OCI-LY1 (cell line): ENCODE data around the gene SLC5A5.
A peak's percentile ranks its signal among the peaks of the same experiment; 100 is the strongest.

Experiments used
- H2AFZ ChIP-seq: fragments of 200-600 bp; sonication (generic), shearing (Covaris generic); 2 replicates; pipeline ENCODE4 v1.6.0; 2014; ENCODE audit warnings: antibody characterized with exemption, mild to moderate bottlenecking, low read length
- H3F3A ChIP-seq: fragments of 200-600 bp; sonication (generic), shearing (Covaris generic); 2 replicates; pipeline ENCODE4 v1.6.0; 2014; ENCODE audit warnings: mild to moderate bottlenecking, antibody characterized with exemption, low read length, moderate library complexity; ENCODE audit not compliant: insufficient read depth
- H3K27ac ChIP-seq: fragments of 200-600 bp; sonication (generic); 2 replicates; pipeline ENCODE4 v1.5.1; 2014; ENCODE audit warnings: low read length, mixed run types, mild to moderate bottlenecking, low read depth; ENCODE audit not compliant: poor library complexity, severe bottlenecking
- H3K27me3 ChIP-seq: fragments of 200-600 bp; sonication (generic); 2 replicates; pipeline ENCODE4 v1.6.0; 2014; ENCODE audit warnings: antibody characterized with exemption, mild to moderate bottlenecking, low read length, moderate library complexity; ENCODE audit not compliant: insufficient read depth
- H3K36me3 ChIP-seq: fragments of 200-600 bp; sonication (generic); 2 replicates; pipeline ENCODE4 v1.6.1; 2014; ENCODE audit warnings: mild to moderate bottlenecking, antibody characterized with exemption, low read length, moderate library complexity, mixed read lengths; ENCODE audit not compliant: insufficient read depth
- H3K4me1 ChIP-seq: fragments of 200-600 bp; sonication (generic); 2 replicates; pipeline ENCODE4 v1.5.1; 2014; ENCODE audit warnings: mild to moderate bottlenecking, low read length, moderate library complexity; ENCODE audit not compliant: insufficient read depth, severe bottlenecking
- H3K4me2 ChIP-seq: fragments of 200-600 bp; sonication (generic), shearing (Covaris generic); 2 replicates; pipeline ENCODE4 v1.6.1; 2014; ENCODE audit warnings: low read length
- H3K4me3 ChIP-seq: fragments of 200-600 bp; sonication (generic); 2 replicates; pipeline ENCODE4 v1.5.1; 2014; ENCODE audit warnings: low read length, low read depth, mild to moderate bottlenecking, mixed read lengths; ENCODE audit not compliant: poor library complexity, severe bottlenecking
- H3K79me2 ChIP-seq: fragments of 200-600 bp; shearing (Covaris generic); 2 replicates; pipeline ENCODE4 v1.6.1; 2016; ENCODE audit warnings: mixed run types, low read length, mixed read lengths; ENCODE audit not compliant: insufficient read depth
- H3K9ac ChIP-seq: fragments of 200-600 bp; sonication (generic), shearing (Covaris generic); 2 replicates; pipeline ENCODE4 v1.6.1; 2014; ENCODE audit warnings: mild to moderate bottlenecking, low read length, mixed read lengths
- H3K9me2 ChIP-seq: fragments of 200-600 bp; sonication (generic), shearing (Covaris generic); 2 replicates; pipeline ENCODE4 v1.6.1; 2014; ENCODE audit warnings: low read depth, mild to moderate bottlenecking, low read length, mixed read lengths
- H3K9me3 ChIP-seq: fragments of 200-600 bp; shearing (Covaris generic); 2 replicates; pipeline ENCODE4 v1.6.1; 2014; ENCODE audit warnings: low read length, mixed read lengths
- H4K20me1 ChIP-seq: fragments of 200-600 bp; sonication (generic), shearing (Covaris generic); 2 replicates; pipeline ENCODE4 v1.6.0; 2016; ENCODE audit warnings: mild to moderate bottlenecking, low read length; ENCODE audit not compliant: insufficient read depth
- CTCF ChIP-seq: fragments of 200-600 bp; sonication (generic), shearing (Covaris generic); IDR thresholded peaks from 2 replicates; pipeline ENCODE4 v1.5.1; 2017; ENCODE audit warnings: mild to moderate bottlenecking, antibody characterized with exemption, low read length, moderate library complexity, mixed read lengths
- EZH2 ChIP-seq: fragments of 200-600 bp; sonication (generic), shearing (Covaris generic); IDR thresholded peaks from 2 replicates; pipeline ENCODE4 v1.8.0; 2017; ENCODE audit warnings: borderline replicate concordance, mixed run types, mild to moderate bottlenecking, antibody characterized with exemption, low read length, moderate library complexity, mixed read lengths

Gene SLC5A5

GRCh38 chr19:17871878-17872250 lies at the start of gene SLC5A5:
Gene SLC5A5, plus strand, starts transcription at chr19:17871945. Its CDS starts 375 bp downstream, at chr19:17872320.
- Histone ChIP-seq H3K4me1 (peaks cover 6% of the 10 kb centered on the region), H3K27me3 (peaks cover 4% of the 10 kb centered on the region; the same call in 1 of the 2 replicates), H4K20me1 (no peaks in the 10 kb centered on the region), H3K4me2 (0 out of 2 replicates have a peak within 1 kb of the TSS, but pooled peaks have one; percentile 12), H3K27ac (no peak within 1 kb of the TSS), H3K79me2 (no peaks in the 10 kb centered on the region), H3K9ac (no peak within 1 kb of the TSS), H3K4me3 (no peak within 1 kb of the TSS), H3K9me2 (no peaks in the 10 kb centered on the region), H3K36me3 (no peaks in the 10 kb centered on the region), H3F3A (no peaks in the 10 kb centered on the region), H3K9me3 (no peaks in the 10 kb centered on the region), H2AFZ (no peak within 1 kb of the TSS)
- TF ChIP-seq EZH2 (no peak), CTCF (no peak)

- H3K9me3 ChIP-seq = no peaks in the 10 kb centered on the region
- H3K9ac ChIP-seq = no peak overlapping the region
These were observed 47.4 kb upstream of the SLC5A5 start for GRCh38 chr19:17824339-17824738.

DNA sequence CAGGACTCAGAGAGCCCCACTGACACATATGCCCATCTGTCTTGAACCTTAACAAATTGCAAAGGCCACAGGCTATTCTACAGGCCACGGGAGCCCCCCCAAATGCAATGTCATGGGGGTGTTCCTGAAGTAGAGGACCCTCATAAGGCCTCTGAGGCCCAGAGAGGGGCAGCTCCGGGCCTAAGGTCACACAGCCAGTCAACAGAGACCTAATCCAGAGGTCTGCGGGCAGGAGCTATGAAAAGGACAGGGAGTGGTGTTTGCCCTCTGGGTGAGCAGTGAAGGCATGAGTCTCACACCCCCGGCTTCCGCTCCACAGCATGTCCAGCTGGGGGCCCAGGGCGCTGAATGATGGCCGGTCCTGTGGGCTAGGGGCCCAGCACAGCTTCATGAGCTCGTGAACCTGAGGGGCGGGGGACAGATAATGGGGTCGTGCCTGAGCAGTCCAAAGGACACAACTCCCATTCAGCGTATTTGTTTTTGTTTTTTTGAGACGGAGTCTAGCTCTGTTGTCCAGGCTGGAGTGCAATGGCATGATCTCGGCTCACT lies 45.2 kb upstream of the SLC5A5 start:
- TF ChIP-seq EZH2 (no peak), CTCF (no peak)
- H3K9me2 ChIP-seq = no peaks in the 10 kb centered on the region
- no peaks in the 10 kb centered on the region for H3K4me1 ChIP-seq
- no peaks in the 10 kb centered on the region for H3F3A ChIP-seq
- H3K79me2 ChIP-seq = no peaks in the 10 kb centered on the region
- H3K4me3 ChIP-seq = no peak overlapping the region
- H3K36me3 ChIP-seq = no peaks in the 10 kb centered on the region
- no peak overlapping the region for H3K4me2 ChIP-seq
- no peak overlapping the region for H2AFZ ChIP-seq
- H3K27me3 ChIP-seq = no peaks in the 10 kb centered on the region
- H4K20me1 ChIP-seq = no peaks in the 10 kb centered on the region
- no peak overlapping the region for H3K9ac ChIP-seq
- no peak overlapping the region for H3K27ac ChIP-seq
- H3K9me3 ChIP-seq = no peaks in the 10 kb centered on the region

More at GRCh38 chr19:17824339-17824738, 47.4 kb upstream of the SLC5A5 start:
- Histone ChIP-seq H3K79me2 (no peaks in the 10 kb centered on the region), H3K4me2 (no peak overlapping the region), H3K27ac (no peak overlapping the region), H3K27me3 (no peaks in the 10 kb centered on the region), H3K4me3 (no peak overlapping the region), H2AFZ (no peak overlapping the region), H3F3A (no peaks in the 10 kb centered on the region), H3K9me2 (no peaks in the 10 kb centered on the region), H4K20me1 (no peaks in the 10 kb centered on the region), H3K4me1 (peaks cover 6% of the 10 kb centered on the region), H3K36me3 (no peaks in the 10 kb centered on the region)
- TF ChIP-seq EZH2 = no peak
- TF ChIP-seq CTCF = no peak
